ENCODE data around the gene MMD2. TPM values are rescaled to one million over a fixed set of nuclear protein-coding genes. Genes with fewer than 3 reads are reported as not detected.

MMD2 gene, protein sequence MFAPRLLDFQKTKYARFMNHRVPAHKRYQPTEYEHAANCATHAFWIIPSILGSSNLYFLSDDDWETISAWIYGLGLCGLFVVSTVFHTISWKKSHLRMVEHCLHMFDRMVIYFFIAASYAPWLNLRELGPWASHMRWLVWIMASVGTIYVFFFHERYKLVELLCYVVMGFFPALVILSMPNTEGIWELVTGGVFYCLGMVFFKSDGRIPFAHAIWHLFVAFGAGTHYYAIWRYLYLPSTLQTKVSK
- 0.24 TPM for polyA plus RNA-seq
- long read RNA-seq, donor 1: 0 reads
- long read RNA-seq, donor 2: 0 reads
- long read RNA-seq, donor 3: 0 reads
- long read RNA-seq, donor 4: 0 reads
- long read RNA-seq, donor 5, partial matches to known transcripts: 0 of 1 reads
- long read RNA-seq, donor 5, other reads (novel, unspliced or antisense): 0 of 1 reads
- long read RNA-seq, donor 6: 0 reads
- long read RNA-seq, donor 7: 0 reads
- long read RNA-seq, donor 8: 0 reads
- long read RNA-seq, donor 9: 0 reads
- long read RNA-seq, donor 10: 0 reads
- long read RNA-seq, donor 11: 0 reads

- no peak within 1 kb of the TSS for H3K27ac ChIP-seq (ENCODE audit: low read length)
- no peaks in the 10 kb centered on the region for H3K36me3 ChIP-seq (ENCODE audit: control insufficient read depth, insufficient read depth, low read length)
- H3K27me3 ChIP-seq (ENCODE audit: control insufficient read depth, insufficient read depth, low read length): peaks cover 31% of the 10 kb centered on the region
- WGBS (ENCODE audit: insufficient coverage, low lambda C conversion rate): no CpG with 5 or more reads among the region's 87 CpGs
- no peak for DNase-seq
- no peaks in the 10 kb centered on the region for H3K4me1 ChIP-seq (ENCODE audit: control insufficient read depth, insufficient read depth, low read length)
- H3K4me3 ChIP-seq (ENCODE audit: low read length): no peak within 1 kb of the TSS
- H3K9me3 ChIP-seq (ENCODE audit: control insufficient read depth, low read depth, low read length): no peaks in the 10 kb centered on the region
Observed at GRCh38 chr7:4958477-4959301, at the start of gene MMD2. MMD2 (minus strand) TSS chr7:4959187; CDS start chr7:4959017, 170 bp downstream.

GRCh38 chr7:5005066-5005465 is 46.1 kb upstream of the MMD2 start:
- Histone ChIP-seq H3K9me3 (ENCODE audit: control insufficient read depth, low read depth, low read length) (peaks cover 6% of the 10 kb centered on the region), H3K36me3 (ENCODE audit: control insufficient read depth, insufficient read depth, low read length) (peaks cover 12% of the 10 kb centered on the region), H3K27me3 (ENCODE audit: control insufficient read depth, insufficient read depth, low read length) (no peaks in the 10 kb centered on the region), H3K27ac (ENCODE audit: low read length) (no peak overlapping the region), H3K4me1 (ENCODE audit: control insufficient read depth, insufficient read depth, low read length) (no peaks in the 10 kb centered on the region), H3K4me3 (ENCODE audit: low read length) (no peak overlapping the region)
- WGBS (ENCODE audit: insufficient coverage, low lambda C conversion rate): no CpG with 5 or more reads among the region's 1 CpG
- no peak for DNase-seq

DNA sequence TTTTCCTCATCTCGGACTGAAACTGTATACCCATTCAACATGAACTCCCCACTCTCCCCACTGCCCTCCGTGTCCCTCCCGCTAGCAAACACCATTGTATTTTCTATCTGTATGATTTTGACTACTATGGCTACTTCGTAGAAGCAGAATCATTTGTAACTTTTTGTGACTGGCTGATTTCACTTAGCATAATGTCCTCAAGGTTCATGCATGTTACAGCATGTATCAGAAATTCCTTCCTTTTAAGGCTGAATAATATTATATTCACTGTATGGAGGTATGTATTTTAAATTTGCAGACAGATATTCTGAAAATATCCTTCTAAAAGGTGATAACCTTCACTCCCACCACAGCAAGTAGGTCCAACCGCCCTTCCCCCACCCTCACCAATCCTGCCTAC is 42.9 kb upstream of the MMD2 start:
- peaks cover 22% of the 10 kb centered on the region for H3K36me3 ChIP-seq (ENCODE audit: control insufficient read depth, insufficient read depth, low read length)
- H3K27ac ChIP-seq (ENCODE audit: low read length): no peak overlapping the region
- H3K9me3 ChIP-seq (ENCODE audit: control insufficient read depth, low read depth, low read length): no peaks in the 10 kb centered on the region
- WGBS (ENCODE audit: insufficient coverage, low lambda C conversion rate): no CpG with 5 or more reads among the region's 5 CpGs
- no peak overlapping the region for H3K4me3 ChIP-seq (ENCODE audit: low read length)
- H3K4me1 ChIP-seq (ENCODE audit: control insufficient read depth, insufficient read depth, low read length): no peaks in the 10 kb centered on the region
- H3K27me3 ChIP-seq (ENCODE audit: control insufficient read depth, insufficient read depth, low read length): no peaks in the 10 kb centered on the region
- no peak for DNase-seq

DNA sequence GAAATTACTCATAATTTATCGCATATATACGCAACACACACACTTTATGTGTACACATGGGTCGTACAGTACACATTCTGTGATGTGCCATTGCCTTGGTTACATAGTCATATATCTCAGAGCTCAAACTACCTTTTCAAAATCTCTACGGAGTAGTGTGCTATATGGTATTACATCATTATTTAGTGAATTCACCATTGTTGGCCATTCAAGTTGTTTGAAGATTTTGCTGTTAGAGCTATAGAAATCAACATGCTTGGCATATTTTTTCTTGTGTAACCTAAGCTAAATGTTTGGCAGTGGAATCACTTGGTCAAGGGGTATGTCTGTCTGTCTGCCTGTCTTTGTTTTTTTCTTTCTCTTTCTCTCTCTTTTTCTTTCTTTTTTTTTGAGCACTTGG is 42.0 kb upstream of the MMD2 start:
- no peak overlapping the region for H3K27ac ChIP-seq (ENCODE audit: low read length)
- H3K27me3 ChIP-seq (ENCODE audit: control insufficient read depth, insufficient read depth, low read length): no peaks in the 10 kb centered on the region
- no CpG with 5 or more reads among the region's 4 CpGs for WGBS (ENCODE audit: insufficient coverage, low lambda C conversion rate)
- DNase-seq: no peak
- no peaks in the 10 kb centered on the region for H3K4me1 ChIP-seq (ENCODE audit: control insufficient read depth, insufficient read depth, low read length)
- H3K36me3 ChIP-seq (ENCODE audit: control insufficient read depth, insufficient read depth, low read length): peaks cover 31% of the 10 kb centered on the region
- no peaks in the 10 kb centered on the region for H3K9me3 ChIP-seq (ENCODE audit: control insufficient read depth, low read depth, low read length)
- no peak overlapping the region for H3K4me3 ChIP-seq (ENCODE audit: low read length)

DNA sequence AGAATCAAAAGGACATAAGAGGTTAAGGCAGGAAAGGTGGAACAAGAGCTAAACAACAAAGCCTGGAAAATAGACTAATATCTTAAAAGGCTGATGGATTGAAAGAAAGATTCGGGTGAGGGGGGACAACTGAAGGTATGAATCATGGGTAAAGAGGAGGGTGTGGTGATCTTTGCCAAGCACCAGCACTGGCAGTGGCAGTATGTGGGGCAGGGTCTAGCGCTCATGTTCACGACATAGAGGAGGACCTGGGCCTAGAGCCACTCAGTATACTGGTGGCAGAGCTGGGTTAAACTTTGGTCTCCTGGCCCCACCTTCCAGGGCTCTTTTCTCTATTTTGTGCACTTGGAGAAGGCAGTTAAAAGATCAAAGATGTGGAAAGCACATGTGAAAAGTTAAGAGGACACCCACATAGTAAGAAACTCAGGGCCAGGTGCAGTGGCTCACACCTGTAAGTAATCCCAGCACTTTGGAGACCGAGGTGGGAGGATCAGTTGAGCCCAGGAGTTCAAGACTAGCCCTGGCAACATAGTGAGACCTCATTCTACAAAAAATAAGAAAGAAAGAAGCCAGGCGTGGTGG is 40.5 kb upstream of the MMD2 start:
- Histone ChIP-seq H3K27ac (ENCODE audit: low read length) (no peak overlapping the region), H3K36me3 (ENCODE audit: control insufficient read depth, insufficient read depth, low read length) (peaks cover 40% of the 10 kb centered on the region), H3K9me3 (ENCODE audit: control insufficient read depth, low read depth, low read length) (no peaks in the 10 kb centered on the region)

DNA sequence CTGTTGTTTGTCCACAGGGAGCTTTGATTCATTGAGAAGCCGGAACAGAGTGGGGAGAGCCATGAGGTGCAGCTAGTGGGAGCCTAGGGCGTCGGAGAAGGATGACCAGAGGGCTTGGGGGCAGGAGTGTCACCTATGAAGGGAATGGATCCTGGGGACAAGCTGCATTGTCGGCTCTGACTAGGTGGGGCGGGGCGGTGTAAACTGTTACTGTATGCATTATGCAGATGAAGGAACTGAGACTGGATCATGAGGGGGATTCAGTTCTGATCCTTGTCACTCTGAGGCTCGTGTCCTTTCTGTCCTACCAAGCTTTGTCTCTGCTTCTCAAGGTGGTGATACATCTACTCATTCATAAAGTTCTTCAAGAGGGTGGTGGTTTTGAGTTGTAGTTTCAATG is 39.9 kb upstream of the MMD2 start:
- no peak overlapping the region for H3K4me3 ChIP-seq (ENCODE audit: low read length)
- DNase-seq: no peak
- H3K4me1 ChIP-seq (ENCODE audit: control insufficient read depth, insufficient read depth, low read length): no peaks in the 10 kb centered on the region
- peaks cover 46% of the 10 kb centered on the region for H3K36me3 ChIP-seq (ENCODE audit: control insufficient read depth, insufficient read depth, low read length)
- no peaks in the 10 kb centered on the region for H3K27me3 ChIP-seq (ENCODE audit: control insufficient read depth, insufficient read depth, low read length)
- H3K27ac ChIP-seq (ENCODE audit: low read length): no peak overlapping the region
- WGBS (ENCODE audit: insufficient coverage, low lambda C conversion rate): no CpG with 5 or more reads among the region's 7 CpGs
- H3K9me3 ChIP-seq (ENCODE audit: control insufficient read depth, low read depth, low read length): no peaks in the 10 kb centered on the region

More for the DNA sequence above, 40.5 kb upstream of the MMD2 start:
- H3K4me3 ChIP-seq (ENCODE audit: low read length): no peak overlapping the region
- no peak for DNase-seq
- no peaks in the 10 kb centered on the region for H3K4me1 ChIP-seq (ENCODE audit: control insufficient read depth, insufficient read depth, low read length)
- H3K27me3 ChIP-seq (ENCODE audit: control insufficient read depth, insufficient read depth, low read length): no peaks in the 10 kb centered on the region
- 90% methylated on average over 1 of the region's 5 CpGs for WGBS (ENCODE audit: insufficient coverage, low lambda C conversion rate)

- WGBS (ENCODE audit: insufficient coverage, low lambda C conversion rate): no CpG with 5 or more reads among the region's 3 CpGs
- no peaks in the 10 kb centered on the region for H3K9me3 ChIP-seq (ENCODE audit: control insufficient read depth, low read depth, low read length)
- H3K27me3 ChIP-seq (ENCODE audit: control insufficient read depth, insufficient read depth, low read length): no peaks in the 10 kb centered on the region
- H3K4me1 ChIP-seq (ENCODE audit: control insufficient read depth, insufficient read depth, low read length): no peaks in the 10 kb centered on the region
- H3K4me3 ChIP-seq (ENCODE audit: low read length): no peak overlapping the region
- no peak overlapping the region for H3K27ac ChIP-seq (ENCODE audit: low read length)
- H3K36me3 ChIP-seq (ENCODE audit: control insufficient read depth, insufficient read depth, low read length): peaks cover 52% of the 10 kb centered on the region
- no peak for DNase-seq
Observed at GRCh38 chr7:4998244-4998643, 39.3 kb upstream of the MMD2 start.

DNA sequence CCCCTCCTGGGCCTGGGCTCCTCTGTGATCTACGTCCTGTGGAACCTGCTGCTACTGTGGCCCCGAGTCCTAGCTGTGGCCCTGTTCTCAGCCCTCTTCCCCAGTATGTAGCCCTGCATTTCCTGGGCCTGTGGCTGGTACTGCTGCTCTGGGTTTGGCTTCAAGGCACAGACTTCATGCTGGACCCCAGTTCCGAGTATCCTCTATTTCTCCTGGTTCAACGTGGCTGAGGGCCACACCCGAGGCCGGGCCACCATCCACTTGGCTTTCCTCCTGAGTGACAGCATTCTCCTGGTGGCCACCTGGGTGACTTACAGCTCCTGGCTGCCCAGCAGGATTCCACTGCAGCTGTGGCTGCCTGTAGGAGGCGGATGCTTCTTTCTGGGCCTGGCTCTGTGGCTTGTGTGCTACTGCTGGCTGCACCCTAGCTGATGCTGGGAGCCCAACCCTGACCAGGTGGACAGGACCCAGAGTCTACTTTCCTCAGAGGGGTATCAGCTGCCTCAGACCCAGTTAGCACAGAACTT is 37.8 kb upstream of the MMD2 start:
- no peak overlapping the region for H3K27ac ChIP-seq (ENCODE audit: low read length)
- no CpG with 5 or more reads among the region's 7 CpGs for WGBS (ENCODE audit: insufficient coverage, low lambda C conversion rate)
- no peaks in the 10 kb centered on the region for H3K9me3 ChIP-seq (ENCODE audit: control insufficient read depth, low read depth, low read length)
- DNase-seq: no peak
- H3K27me3 ChIP-seq (ENCODE audit: control insufficient read depth, insufficient read depth, low read length): no peaks in the 10 kb centered on the region
- no peak overlapping the region for H3K4me3 ChIP-seq (ENCODE audit: low read length)
- no peaks in the 10 kb centered on the region for H3K4me1 ChIP-seq (ENCODE audit: control insufficient read depth, insufficient read depth, low read length)
- H3K36me3 ChIP-seq (ENCODE audit: control insufficient read depth, insufficient read depth, low read length): peaks cover 64% of the 10 kb centered on the region

- Histone ChIP-seq H3K27me3 (ENCODE audit: control insufficient read depth, insufficient read depth, low read length) (no peaks in the 10 kb centered on the region), H3K27ac (ENCODE audit: low read length) (no peak overlapping the region), H3K9me3 (ENCODE audit: control insufficient read depth, low read depth, low read length) (no peaks in the 10 kb centered on the region), H3K4me3 (ENCODE audit: low read length) (no peak overlapping the region), H3K4me1 (ENCODE audit: control insufficient read depth, insufficient read depth, low read length) (no peaks in the 10 kb centered on the region), H3K36me3 (ENCODE audit: control insufficient read depth, insufficient read depth, low read length) (peaks cover 69% of the 10 kb centered on the region)
- DNase-seq: no peak
- no CpG with 5 or more reads among the region's 10 CpGs for WGBS (ENCODE audit: insufficient coverage, low lambda C conversion rate)
Observed at GRCh38 chr7:4995429-4995969, 36.5 kb upstream of the MMD2 start.

DNA sequence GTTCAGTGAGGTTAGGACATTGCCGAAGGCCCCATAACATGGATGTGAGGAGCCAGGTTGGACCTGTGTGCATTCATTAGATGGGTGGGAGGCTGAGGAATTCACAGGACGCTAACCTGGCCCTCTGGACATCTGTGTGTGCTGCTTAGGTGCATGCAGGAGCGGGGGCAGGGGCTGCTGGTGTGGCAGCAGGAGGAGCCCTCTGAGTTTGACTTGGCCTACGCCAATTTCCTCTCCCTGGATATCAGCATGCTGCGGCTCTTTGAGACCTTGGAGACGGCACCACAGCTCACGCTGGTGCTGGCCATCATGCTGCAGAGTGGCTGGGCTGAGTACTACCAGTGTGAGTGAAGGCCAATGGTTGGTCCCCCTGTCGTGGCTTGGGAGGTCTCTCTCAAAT is 34.5 kb upstream of the MMD2 start:
- no CpG with 5 or more reads among the region's 8 CpGs for WGBS (ENCODE audit: insufficient coverage, low lambda C conversion rate)
- H3K27ac ChIP-seq (ENCODE audit: low read length): no peak overlapping the region
- H3K36me3 ChIP-seq (ENCODE audit: control insufficient read depth, insufficient read depth, low read length): peaks cover 76% of the 10 kb centered on the region
- no peak overlapping the region for H3K4me3 ChIP-seq (ENCODE audit: low read length)
- no peaks in the 10 kb centered on the region for H3K9me3 ChIP-seq (ENCODE audit: control insufficient read depth, low read depth, low read length)
- no peak for DNase-seq
- H3K27me3 ChIP-seq (ENCODE audit: control insufficient read depth, insufficient read depth, low read length): no peaks in the 10 kb centered on the region
- H3K4me1 ChIP-seq (ENCODE audit: control insufficient read depth, insufficient read depth, low read length): no peaks in the 10 kb centered on the region

All from large intestine (tissue), 12 donors.